Kidney capillary endothelial cell (primary cell): ENCODE results near the gene JMJD4.

ENCODE experiments used
- DNase-seq: peaks from one replicate; pipeline ENCODE4 v3.0.0-alpha.2; 2018; ENCODE audit warnings: low spot score

Gene JMJD4

DNA sequence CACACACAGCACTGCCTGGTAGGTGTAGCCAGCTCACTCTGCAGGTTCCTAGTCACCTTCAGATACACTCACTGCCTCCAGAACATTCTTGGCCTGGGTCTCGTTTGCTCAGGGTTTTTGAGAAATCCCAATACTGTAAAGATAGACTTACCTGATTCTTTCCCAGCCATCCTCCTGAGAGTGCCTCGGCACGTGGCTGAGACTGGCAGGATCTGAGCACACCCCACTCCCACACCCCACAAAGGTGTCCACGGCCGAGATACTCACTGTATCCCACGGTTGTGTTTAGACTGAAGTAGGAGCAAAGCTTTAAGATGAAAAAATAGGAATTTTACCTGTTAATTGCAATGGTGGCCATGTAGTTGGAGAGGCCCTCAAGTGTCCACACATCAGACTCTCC lies 33.5 kb upstream of the JMJD4 start:
- DNase-seq = no peak

DNA sequence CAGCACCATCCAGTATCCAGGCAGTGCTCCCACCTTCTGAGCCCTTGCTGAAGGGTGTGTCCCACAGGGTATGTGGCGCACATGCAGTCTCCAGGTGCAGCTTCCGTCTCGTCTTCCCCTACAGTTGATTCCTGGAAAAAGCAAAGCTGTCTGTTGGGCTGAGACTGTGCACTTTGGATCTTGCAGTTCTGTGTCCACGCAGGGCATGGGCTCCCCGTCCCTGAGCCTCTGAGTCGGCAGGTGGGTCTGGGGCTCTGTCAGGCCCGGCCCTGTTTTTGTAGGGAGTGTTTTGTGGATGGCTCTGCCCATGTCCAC lies 33.0 kb upstream of the JMJD4 start:
- no peak for DNase-seq

DNA sequence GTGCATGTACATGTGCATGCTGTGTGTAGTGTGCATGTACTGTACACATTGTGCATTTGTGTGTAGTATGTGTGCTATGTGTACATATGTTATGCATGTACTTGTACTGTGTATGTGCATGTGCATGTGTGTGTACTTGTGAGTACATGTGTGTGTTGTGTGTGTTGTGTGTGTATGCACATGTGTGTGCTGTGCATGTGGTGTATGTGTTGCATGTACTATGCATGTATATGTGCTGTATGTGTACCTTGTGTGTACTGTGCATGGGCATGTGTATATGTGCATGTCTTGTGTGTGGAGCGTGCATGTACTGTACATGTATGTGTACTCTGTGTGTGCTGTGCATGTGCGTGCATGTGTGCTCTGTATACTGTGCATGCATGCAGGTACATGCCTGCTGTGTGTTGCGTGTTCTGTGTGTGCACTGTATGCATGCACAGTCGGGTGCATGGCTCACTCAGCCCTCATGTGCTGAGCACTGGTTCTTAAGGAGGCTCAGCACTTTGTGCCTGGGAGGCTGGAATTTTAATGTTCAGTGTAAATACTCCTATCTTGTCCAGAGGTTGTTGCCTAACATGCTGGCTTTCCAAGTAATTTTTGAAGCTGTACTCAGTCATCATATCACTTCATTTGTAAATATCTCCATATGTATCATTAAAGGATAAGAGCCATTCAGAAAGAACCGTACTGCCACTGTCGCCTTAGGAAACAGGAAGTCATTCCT lies 32.5 kb upstream of the JMJD4 start:
- DNase-seq = no peak

DNA sequence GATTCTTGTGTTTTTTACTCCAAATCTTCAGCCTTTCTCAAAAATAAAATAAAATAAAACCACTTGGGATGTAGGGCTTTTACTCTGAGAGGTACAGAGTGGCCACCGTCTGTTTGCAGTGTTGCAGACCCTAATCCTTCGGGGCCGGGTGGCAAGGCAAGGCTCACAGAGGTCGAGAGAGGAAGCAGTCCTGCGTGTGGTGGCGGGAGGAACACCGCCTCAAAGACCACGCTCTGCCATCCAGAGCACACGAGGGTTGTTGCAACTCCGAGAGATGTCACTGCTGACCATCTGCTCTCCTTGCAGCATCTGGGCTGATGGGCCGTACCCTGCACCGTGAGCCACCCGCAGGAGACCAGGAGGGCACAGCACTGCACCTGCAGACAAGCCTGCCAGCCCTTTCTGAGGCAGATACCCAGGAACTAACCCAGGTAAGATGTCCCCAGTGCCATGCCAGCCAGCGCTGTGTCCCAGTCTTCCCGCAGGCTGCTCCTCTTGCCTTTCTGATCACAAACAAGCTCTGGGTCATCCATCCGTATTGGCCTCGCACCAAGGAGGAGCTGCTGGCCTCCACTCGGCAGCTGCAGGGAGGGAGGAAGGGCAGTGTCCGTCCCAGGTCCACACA lies 31.7 kb upstream of the JMJD4 start:
- DNase-seq = no peak

DNA sequence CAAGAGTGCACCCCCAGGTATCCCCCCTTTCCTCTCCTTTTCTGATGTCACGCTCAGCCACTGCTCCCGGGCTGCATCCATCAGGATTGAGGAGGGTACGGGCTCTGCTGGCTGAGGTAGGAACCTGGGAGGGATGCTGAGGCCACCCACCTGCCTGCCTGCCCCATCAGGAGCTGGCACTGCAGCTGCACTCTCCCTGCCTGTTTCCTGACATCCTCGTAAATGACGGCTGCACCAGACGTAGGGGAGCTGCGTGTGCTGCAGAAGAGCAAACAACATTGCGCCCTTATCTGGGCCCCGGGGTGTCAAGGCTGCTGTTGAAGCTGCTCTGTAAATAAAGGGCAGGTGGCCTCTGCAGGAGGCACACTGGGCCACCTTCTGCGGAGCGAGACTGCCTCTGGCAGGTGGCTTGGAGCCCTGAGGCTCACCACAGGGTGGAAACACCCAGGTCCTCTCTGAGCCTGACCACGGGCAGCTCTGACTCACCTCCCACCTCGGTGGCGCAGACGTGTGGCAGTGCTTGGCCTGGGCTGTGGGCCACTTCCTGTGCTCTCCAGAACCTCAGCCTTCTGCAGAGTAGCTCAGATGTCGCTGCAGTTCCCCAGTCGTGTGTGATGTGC lies 31.0 kb upstream of the JMJD4 start:
- no peak for DNase-seq

DNA sequence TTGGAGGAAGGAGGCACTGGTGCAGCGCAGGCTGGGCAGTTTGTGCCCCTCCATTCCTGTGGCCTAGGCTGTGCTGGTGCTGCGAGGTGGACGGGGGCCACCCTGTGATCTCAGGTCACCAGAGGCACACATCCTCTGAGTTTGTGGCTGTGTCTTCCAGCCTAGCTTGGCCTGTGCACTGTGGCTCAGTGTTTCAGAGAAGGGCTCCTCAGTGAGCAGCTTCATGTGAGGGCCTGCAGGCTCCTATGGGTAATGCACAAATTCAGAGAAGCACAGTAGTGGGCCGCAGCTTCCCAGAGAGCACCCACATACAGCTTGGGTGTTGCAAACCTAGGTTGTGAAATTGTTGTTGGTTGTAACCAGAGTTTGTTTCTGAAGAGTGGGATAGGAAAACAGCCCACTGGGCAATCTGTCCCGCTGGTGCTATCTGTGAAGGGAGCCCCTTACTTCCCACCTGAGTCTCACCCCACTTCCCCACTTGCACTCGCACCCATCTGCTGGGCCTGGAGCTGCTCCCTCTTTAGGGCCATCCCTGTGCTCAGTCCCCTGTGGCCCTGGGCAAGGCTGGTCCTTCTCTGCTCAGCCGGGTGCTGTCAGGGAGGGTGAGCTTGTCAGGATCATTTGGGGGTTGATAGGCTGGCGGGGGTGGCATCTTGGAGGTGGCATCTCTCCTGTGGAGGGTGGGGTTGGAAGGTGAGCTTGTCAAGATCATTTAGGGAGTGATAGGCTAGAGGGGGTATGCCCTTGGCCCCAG lies 30.3 kb upstream of the JMJD4 start:
- no peak for DNase-seq

DNA sequence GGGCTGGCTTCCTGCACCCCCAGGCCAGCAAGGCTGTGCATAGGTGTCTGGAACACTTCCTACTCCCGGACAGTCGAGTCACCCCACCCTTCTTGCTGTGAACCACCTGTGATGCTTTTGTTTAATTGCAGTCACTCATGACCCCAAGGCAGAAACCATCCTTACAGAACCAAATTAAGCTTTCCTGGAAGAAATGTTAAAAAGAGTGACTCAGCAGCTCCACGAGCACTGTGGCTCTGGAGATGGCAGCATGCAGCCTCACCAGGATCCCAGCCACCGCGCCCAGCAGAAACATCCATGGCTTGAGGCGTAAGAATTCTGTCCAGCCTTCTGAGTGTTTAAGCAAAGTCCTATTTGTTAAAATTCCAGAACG lies 28.9 kb upstream of the JMJD4 start:
- DNase-seq = no peak

DNA sequence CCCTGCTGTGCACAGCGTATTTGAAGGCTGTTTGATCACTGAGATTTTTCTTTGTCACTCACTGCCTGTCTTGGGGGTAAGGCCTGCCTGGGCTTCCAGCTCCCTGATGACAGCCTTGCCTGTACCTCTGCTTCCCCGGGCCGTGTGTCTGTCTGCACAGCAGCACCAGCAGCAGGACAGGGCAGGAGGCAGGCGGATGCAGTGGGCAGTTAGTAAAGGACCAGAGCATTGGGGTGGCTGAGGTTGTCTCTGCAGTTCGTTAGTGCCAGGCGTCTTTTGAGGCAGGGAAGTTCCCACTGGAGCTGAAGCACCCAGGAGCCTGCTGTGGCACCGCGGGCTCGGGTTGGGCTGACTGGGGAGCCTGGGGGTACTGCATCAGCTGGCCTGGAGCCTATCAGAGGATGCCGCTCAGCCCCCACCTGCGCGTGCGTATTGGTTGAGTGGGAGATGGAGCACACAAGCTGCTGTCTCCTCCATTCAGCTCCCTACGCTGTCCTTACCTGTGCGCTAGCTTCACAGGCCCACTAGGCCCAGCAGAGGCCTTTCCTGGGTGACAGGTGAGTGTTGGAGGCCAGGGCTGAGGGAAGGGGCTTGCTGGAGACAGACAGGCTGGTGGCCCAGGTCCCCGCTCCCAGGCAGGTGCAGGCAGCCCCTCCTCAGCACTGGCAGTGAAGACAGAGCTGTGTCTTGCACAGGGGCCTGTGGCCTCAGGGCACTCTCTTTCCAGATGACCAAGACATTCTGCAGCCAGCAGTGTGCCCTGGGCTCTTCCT lies 28.3 kb upstream of the JMJD4 start:
- DNase-seq = no peak

DNA sequence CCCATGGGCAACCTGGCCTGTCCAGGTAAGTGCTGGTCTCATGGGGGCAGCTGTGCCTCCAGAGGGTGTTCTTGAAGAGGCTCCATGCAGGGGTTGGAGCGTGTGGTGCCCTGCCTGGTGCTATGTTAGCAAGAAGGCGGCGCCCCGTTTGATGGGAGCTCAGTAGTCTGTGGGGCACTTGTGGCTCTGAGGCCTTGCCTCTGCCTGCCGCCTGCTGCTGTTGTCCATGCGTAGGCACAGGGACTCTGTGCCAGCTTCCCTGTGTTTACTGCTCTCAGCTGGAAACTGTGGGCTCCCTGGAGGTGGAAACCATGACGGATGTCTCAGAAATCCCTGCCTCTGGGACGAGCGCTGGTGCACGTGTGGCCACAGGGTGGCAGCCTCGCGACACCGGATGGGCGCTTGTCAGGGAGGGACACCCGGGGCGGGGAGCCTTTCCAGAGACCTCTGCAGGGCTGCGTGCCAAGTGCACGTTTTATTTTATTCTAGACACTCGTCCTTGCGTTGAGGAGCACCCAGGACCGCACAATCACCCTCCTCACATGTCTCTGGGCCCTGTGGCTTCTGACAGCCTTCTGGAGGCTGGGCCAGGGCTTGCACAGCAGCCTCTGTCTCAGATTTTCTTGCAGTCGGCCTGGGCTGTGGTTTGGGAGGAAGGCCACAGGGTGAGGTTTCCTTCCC lies 27.3 kb upstream of the JMJD4 start:
- DNase-seq = peak; percentile 70

DNA sequence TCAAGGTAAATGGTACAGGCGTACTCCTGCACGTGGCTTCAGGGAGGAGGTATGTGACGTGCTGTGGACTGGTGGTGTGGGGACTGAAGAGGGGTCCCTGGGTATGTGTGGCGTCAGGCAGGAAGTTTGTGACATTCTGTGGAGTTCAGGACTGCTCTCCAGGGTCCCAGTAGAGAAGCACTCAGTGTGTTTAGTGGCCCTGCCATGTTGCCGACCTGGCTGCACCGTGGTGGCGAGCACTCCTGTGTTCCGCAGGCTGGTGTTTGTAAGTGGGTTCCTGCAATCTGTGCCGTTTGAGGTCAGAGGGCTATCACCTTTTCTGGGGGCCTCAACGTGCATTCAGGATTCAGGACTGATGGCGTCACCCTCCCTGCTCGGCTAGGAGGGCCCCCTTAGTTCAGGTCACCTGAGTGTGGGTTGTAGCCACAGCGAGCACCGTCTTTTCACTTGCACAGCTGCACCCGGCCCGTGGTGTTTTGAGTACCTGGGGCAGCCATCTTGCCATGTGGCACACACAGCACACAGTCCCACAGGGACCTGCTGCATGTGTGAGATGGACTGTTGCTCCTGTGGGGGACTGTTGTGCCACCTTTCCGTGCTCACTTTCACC lies 26.6 kb upstream of the JMJD4 start:
- DNase-seq = no peak

DNA sequence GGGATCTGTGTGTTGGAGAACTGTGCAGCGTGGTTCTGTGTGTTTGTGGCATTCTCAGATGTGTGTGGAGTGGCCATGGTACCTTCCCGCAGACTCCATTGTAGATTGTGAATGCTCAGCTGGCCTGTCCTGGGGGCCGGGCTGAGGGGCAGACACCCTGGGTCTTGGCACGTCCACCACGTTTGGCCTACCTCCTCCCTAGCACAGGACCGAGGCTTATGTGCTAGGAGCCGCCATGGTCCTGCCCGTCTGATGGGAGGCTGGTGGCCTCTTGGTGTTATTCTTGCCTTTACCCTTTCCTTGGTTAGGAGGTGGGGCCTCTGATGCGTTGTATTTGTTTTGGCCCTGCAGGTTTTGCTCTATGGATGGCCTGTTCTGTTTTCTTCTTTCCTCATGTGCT lies 25.3 kb upstream of the JMJD4 start:
- no peak for DNase-seq

DNA sequence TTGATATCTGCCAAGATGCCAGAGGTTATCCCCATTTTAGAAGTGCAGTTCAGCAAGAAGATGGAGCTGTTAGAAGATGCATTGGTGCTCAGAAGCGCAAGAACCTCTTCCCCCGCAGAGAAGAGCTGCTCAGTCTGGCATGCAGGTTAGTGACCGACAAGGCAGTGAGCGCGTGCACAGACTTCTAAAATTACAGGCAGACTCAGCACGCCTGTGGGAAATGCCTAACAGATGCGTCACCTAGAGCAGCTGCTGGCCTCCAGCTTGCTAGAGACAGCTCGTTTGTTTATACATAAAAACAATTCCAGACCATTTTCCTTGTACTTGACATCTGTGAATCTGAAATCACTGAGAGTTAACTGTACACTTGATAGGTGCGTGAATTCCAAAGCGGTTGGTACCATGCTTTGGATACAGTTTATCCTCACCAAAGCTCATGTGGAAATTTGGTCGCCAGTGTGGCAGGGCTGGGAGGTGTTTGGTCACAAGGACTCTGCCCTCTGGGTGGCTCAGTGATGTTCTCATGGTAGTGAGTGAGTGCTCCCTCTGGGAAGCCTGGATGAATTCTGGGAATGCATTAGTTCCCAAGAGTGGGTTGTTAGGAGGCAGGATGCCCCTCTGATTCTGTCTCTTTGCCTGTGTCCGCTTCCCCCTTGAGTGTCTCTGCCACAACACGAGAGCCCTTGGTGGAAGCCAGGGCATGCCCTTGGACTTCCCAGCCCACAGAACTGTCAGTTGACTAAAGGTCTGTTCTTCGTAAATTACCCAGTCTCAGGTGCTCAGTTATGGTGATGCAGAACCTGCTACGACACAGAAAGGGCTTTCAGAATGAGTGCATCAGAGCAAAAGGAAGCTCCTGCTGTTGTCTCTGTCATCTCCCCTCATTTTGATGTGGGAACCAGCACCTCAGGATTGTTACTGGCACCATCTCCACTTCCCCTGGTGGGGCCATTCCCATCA lies 24.5 kb upstream of the JMJD4 start:
- DNase-seq = peak; percentile 11

DNA sequence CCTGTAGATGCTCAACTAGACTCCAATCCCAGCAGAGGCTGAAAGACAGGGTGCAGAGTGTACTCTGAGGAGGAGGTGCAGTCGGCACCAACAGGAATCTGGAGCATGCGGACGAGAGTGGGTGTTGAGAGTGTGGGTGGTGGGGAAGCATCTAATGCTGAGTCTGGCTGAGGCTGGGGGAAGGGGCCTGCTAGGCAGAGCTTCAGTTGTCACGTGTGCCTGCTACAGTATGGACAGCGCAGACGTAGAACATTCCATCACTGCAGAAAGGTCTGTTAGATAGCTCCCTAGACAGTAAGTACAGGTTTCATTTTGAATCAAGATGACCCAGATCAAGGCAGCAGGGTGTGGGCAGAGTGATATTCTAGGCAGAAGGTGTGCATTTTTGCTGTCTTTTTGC lies 23.3 kb upstream of the JMJD4 start:
- no peak for DNase-seq

DNA sequence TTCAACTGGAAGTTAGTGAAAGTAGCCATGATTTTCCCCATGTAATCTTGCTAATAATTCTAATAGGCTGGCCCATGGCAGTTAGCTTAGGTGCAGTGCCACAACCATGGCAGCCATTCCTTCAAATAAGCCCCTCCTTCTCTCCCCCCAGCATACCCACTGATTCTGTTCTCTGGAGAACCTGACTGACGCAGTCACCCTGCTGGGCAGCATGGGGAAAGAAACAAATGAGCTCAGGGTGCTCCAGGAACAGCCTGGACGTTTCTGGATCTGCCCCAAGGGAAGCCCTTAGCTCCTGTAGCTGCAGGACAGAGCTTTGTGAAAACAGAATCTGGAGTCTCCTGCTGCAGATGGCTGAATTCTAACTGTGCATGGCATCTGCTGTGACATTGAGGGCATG lies 22.7 kb upstream of the JMJD4 start:
- no peak for DNase-seq

DNA sequence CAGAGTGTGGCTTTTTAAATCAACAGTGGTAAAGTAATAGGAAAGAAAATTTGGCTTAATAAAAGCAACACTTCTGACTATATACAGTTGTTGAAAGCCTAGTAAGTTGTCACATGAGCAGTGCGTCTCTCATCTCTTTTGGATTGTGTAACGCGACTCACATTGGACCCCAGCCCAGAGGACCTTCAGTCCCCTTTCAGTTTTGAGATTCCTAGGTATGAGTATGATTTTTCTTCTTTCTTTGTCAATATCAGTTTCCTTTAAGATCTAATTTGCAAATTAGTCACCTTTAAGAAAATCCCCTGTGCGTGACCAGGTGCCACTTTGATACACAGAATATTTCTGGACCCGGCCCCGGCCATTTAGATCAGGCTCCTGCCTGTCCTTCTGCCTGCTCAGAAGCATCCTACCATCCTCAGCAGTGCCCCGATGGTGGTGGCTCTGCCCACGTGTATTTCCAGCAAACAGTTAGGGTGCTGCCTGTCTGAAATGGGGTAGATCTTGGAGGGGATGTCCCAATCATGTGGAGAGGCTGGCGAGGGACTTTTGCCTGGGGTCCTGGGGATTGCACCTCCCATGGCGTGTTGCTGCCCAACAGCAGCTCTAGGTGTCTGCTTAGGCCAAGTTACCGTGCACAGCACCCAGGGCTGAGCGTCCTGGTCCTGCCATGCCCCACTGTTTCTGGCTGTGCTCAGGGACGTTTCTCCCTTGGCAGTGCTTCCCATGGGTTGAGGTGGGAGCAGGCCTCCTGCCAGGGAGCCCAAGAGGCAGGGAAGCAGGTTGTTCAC lies 21.3 kb upstream of the JMJD4 start:
- no peak for DNase-seq

DNA sequence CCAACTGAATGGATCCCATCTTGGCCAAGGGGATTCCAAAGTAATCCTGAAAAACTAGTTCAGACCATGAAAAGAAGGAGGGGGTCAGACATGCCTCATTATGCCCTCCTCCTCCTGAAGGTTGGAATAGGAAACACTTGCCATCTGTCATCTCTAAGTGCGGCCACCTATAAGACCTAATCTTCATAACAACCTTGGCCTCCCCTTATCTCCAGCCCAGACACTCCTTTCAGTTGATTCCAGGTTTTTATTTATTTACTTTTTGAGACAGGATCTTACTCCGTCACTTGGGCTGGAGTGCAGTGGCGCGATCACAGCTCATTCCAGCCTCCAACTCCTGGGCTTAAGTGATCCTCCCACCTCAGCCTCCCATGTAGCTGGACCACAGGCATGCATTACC lies 19.9 kb upstream of the JMJD4 start:
- DNase-seq = no peak

DNA sequence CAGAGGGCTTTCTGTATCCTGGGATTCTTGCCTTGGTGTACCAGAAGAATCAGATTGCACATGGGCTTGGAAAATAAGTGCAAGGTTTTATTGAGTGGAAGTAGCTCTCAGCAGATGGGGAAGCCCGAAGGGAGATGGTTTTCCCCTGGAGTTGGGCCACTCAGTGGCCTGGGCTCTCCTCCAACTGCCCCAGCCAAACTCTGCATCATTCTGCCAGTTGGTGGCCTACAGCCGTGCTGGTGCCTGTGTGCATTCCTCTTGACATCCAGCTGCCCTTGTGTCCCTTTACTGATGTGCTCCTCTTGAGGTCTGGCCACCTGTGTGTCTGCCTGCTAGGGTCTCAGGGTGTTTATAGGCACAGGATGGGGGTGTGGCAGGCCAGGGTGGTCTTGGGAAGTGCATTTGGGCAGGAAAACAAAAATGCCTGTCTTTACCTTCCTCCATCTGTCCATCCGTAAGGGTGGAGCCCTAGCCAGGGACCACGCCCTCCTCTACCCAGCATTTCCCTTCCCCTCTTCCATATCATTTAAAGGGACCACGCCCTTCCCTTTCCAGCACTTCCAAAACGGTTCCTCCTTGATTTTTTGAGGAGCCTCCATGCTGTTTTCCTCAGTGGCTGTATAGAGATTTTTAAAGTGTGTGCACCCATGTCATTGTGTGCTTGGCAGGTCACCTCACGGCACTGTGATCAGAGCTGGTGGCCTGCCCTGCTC lies 19.1 kb upstream of the JMJD4 start:
- DNase-seq = no peak

DNA sequence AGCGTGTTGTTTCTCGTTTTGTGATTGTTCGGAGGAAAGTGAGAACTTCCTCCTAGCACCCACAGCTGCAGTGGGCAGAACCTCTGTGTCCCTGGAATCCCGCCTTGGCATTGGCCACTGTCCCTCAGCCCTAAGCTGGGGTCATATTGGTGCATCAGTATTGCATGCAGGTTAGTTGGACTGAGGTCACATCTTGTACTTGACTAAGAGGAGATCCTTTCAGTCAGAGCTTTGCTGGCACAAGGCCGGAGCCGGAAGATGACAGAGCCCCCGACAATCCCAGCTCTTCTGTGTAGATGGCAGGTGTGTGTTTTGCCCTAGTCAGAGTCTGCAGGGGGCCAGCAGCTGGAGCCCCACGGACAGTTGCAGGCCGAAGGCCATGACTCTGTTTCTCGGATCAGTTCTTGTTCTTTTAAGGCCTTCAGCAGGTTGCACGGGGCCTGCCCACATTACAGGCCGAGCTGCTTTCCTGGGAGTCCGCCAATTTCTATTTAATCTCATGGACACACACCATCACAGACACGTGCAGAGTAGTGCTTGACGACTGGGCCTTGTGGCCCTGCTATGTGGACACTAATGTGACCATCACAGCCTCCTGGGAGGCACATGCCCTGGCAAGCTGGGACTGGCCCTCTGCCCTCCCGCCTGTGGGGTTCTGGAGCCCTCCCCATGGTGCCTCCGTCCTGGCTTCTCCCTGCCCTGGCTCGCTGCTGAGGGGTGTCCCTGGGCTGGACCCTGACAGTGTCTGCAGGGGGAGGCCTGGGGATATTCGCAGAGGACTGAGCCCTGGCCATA lies 15.0 kb upstream of the JMJD4 start:
- no peak for DNase-seq
